Epithelial cell of esophagus (primary cell): ENCODE data around the gene DLGAP1.

ENCODE experiments used
- DNase-seq: peaks from one replicate; pipeline ENCODE4 v3.0.0; 2010; ENCODE audit warnings: low read depth
- H3K4me3 ChIP-seq: 2 replicates; pipeline ENCODE4 v1.5.1; 2011; ENCODE audit warnings: mild to moderate bottlenecking, low read length, control low read depth
- TF ChIP-seq, protein P1 (sequence below): IDR thresholded peaks from 2 replicates; pipeline ENCODE4 v1.5.1; 2011; ENCODE audit warnings: low read depth, mild to moderate bottlenecking, low read length, control low read depth, inconsistent platforms; ENCODE audit not compliant: insufficient read depth; ENCODE audit errors: missing control alignments

DLGAP1 gene

DNA sequence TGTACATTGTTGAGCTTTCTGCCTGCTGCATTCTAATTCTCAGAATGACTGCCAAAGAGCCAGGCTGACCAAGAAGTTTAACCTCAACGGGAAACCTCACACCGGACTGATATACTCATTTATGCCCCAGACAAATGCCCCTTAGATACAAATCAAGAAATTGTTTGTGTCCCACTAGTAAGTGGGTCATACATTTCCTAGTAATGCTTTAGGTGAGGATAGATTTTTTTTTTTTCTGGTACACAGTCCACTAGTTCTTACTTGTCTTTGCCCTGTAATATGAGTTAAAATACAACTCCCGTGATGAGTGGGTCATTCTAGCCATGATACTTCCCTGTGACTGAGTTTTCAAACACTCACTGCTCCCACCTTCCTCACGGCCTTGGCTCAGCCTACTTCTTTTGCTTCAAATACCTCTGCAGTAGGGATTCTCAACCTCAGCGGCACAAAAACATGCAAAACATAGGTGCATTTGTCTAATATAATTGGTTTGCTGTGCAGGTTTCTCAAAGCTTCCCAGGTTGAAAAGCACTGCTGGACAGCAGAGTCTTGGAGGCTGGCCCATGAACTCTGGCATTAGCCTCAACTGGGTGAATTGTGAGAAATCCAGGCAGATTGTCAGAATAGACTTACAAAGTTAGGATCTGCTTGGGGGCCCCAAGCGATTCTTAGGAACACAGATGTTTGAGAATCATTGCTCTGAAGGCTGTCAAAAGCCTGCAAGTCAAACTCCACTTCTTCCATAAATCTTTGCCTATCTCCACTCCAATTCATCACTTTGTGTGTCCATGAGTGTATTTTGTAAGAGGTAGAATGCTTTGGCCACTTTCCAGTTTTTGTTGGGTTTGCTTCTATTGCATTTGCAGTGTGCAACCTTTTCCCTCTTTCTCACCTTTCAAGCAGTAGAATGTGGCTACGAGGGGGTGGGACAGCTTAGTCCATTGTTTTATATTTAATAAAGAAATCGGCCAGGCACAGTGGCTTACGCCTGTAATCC lies 969.7 kb downstream of the DLGAP1 start:
- no peak overlapping the region for H3K4me3 ChIP-seq
- peak; percentile 18 for DNase-seq
- TF ChIP-seq, protein P1, sequence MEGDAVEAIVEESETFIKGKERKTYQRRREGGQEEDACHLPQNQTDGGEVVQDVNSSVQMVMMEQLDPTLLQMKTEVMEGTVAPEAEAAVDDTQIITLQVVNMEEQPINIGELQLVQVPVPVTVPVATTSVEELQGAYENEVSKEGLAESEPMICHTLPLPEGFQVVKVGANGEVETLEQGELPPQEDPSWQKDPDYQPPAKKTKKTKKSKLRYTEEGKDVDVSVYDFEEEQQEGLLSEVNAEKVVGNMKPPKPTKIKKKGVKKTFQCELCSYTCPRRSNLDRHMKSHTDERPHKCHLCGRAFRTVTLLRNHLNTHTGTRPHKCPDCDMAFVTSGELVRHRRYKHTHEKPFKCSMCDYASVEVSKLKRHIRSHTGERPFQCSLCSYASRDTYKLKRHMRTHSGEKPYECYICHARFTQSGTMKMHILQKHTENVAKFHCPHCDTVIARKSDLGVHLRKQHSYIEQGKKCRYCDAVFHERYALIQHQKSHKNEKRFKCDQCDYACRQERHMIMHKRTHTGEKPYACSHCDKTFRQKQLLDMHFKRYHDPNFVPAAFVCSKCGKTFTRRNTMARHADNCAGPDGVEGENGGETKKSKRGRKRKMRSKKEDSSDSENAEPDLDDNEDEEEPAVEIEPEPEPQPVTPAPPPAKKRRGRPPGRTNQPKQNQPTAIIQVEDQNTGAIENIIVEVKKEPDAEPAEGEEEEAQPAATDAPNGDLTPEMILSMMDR: no peak

DNA sequence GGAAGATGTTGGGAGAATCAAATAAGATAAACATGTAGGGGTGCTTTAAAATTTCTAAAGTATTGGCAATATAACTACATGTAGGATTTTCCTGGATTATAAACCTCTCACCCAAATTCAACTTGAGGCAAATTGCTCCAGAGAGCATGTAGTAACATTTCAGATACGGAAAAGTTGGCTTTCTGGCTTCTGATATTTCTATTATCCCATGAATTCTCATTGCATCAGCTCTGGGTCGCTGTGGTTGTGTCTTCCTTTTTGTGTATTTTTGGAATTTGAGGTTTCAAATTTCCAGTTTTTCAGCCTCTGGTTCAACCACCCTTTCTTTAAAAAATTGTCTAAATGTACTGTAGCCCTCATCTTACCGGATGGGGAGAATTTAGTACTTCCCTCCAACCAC lies 972.8 kb downstream of the DLGAP1 start:
- no peak overlapping the region for H3K4me3 ChIP-seq
- TF ChIP-seq, protein P1: no peak
- no peak for DNase-seq

DNA sequence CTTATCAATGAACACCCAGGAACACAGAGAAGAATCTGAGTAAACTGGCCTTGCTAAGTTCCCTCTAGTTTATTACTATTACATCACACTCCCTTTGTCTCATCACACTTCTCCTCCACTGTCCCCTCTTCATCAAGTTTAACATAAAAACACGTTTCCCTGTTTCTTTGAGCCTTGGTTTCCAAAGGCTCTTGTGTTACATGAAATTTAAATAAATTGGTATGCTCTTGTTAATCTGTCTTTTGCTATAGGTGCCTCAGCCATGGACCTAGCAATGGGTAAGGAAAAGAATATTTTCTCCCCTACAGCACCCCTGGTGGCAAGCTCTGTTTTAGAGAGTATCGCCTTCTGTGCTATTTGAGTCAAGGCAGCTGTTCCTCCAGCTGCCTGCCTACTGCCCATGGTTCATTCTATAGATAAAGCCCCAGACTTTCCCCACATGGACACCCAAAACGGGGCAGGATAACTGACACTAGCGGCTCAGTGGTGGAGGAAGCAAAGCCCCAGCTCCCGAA lies 973.4 kb downstream of the DLGAP1 start:
- DNase-seq: peak; percentile 45
- TF ChIP-seq, protein P1: peak; percentile 59
- H3K4me3 ChIP-seq: no peak overlapping the region

DNA sequence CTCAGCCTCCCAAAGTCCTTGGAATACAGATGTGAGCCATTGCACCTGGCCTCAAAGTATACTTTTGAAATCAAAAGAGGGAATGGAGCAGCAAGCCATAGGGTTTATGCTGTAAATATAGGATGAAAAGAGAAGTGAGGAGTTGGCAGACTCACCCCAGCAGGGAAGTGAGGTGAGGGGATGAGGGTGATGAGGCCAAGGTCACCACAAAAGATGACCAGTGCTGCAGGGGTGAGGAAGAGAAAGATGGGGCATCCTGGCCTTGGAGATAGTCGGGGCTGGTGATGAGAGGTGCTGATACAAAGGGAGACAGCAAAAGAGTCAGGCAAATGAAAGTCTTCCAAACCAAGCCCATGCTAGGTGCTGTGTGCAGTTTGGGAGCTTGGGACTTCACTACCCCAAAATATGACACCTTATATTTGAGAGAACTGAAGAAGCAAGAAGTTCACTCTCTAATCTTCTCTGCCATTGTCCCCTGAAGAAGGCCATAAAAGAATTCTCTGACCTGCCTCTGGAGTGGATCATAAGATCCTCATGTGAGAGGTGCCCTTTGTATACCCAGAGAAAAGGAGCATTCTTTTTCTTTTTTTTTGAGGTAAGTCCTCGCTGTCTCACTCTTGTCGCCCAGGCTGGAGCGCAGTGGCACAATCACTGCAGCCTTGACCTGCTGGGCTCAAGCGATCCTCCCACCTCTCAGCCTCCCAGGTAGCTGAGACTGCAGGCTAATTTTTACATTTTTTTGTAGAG lies 974.1 kb downstream of the DLGAP1 start:
- DNase-seq: no peak
- no peak overlapping the region for H3K4me3 ChIP-seq
- TF ChIP-seq, protein P1: no peak

DNA sequence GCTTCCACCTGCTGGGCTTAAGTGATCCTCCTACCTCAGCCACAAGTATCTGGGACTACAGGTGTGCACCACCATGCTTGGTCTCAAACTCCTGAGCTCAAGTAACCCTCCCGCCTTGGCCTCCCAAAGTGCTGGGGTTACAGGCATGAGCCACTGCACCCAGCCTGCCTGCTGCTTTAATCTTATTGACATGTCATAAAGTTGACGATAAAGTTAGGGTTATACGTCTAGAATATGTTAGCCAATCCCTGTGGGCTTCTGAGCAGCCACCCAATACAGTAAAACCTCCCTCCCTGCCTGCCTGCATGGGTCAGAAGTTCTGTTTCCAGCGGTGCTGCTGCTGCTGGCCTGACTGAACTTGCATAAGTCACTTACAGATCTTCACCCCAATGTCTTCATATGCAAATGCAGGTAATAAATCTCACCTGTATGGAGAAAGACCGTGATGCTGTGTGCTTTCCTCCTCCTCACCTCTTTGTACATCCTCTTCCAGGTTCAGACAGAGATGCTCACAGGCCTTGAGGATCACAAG lies 975.1 kb downstream of the DLGAP1 start:
- no peak for DNase-seq
- no peak overlapping the region for H3K4me3 ChIP-seq
- TF ChIP-seq, protein P1: no peak

DNA sequence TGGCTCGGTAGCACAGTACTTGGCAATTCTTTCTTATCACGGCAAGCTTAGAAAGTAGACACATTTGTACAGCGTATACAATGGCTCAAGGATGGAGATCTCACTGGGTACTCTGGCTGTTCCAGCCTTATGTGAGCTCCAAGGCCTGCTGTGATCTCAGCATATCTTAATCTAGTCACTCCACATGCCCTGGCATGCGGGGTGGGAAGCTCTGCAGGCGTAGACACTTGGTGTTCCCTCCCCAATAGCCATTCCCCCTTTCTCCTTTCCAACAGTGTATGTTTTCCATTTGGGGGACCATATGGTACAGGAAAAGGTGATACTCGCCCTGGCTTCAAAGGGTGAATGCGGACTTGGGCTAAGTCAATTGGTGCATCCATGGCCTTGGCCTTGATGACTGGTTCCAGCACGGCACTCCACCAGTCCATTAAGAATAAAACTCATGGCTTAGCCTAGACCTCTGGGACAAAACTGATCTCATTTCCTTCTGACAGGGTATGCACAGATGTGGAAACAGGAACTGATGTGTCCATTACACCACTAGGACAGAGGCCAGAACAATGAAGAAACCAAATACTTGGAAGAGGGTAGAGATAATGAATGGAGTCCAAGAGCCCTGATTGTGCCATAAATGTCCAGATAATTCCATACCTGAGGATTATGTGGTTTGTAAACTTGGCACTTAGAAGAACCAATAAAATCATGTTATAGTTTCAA lies 976.7 kb downstream of the DLGAP1 start:
- TF ChIP-seq, protein P1: no peak
- H3K4me3 ChIP-seq: no peak overlapping the region
- peak; percentile 62 for DNase-seq
